B cell (primary cell): ENCODE measurements around the gene NOTCH1. TPM values are rescaled to one million over a fixed set of nuclear protein-coding genes. Genes with fewer than 3 reads are reported as not detected.
A peak's percentile ranks its signal among the peaks of the same experiment; 100 is the strongest.

ENCODE experiments used
- ATAC-seq: fragments of 200-7000 bp; cut with Tn5 transposase; one replicate; pipeline ENCODE4 v1.10.0; 2021; ENCODE audit warnings: low read depth, mild to moderate bottlenecking, moderate number of reproducible peaks, moderate library complexity
- CTCF ChIA-PET: fragments of 350-600 bp; sonication (Branson Sonifier 250); formaldehyde crosslinking; loops from one replicate; lab custom pipeline; 2021; ENCODE audit warnings: antibody characterized with exemption, inconsistent platforms; lab: Charles Lee
- POLR2A ChIA-PET: fragments of 350-600 bp; sonication (Branson Sonifier 250); formaldehyde crosslinking; loops from one replicate; lab custom pipeline; 2021; ENCODE audit warnings: antibody characterized with exemption; lab: Charles Lee
- DNase-seq: peaks from one replicate; pipeline ENCODE4 v3.0.0; 2013
- H2AFZ ChIP-seq: 2 replicates; pipeline ENCODE4 v1.6.1; 2012; ENCODE audit warnings: mild to moderate bottlenecking, low read depth, low read length; ENCODE audit not compliant: insufficient read depth, poor library complexity, severe bottlenecking
- H3K27ac ChIP-seq, 2 donors: 1 replicate in 1 of 2; 2 replicates in 1 of 2; pipeline ENCODE4 v1.5.1; 2012 to 2013; ENCODE audit warnings: low read length in 2 of 2, mild to moderate bottlenecking in 2 of 2, moderate library complexity in 1 of 2
- H3K27me3 ChIP-seq, 4 experiments: fragments of 200-600 bp in 1 of 4; sonication (generic) in 1 of 4; replicated peaks in 1 of 4; 1 replicate in 2 of 4; 2 replicates in 2 of 4; pipeline versions ENCODE4 v1.6.1 to v1.7.0; 2013 to 2016; ENCODE audit warnings: low read length in 3 of 4, mild to moderate bottlenecking in 2 of 4, mixed read lengths in 1 of 4, moderate library complexity in 1 of 4; ENCODE audit not compliant: insufficient read depth in 4 of 4, control insufficient read depth in 3 of 4; ENCODE audit errors: control extremely low read depth in 1 of 4
- H3K36me3 ChIP-seq, 2 experiments: replicated peaks in 1 of 2; 1 replicate in 1 of 2; 2 replicates in 1 of 2; pipeline versions ENCODE4 v1.6.1 to v1.7.1; 2013; ENCODE audit warnings: low read length in 1 of 2; ENCODE audit not compliant: insufficient read depth in 2 of 2, control insufficient read depth in 1 of 2; ENCODE audit errors: control extremely low read depth in 1 of 2, extremely low read depth in 1 of 2
- H3K4me1 ChIP-seq, 2 donors: fragments of 200-600 bp in 1 of 2; sonication (generic) in 1 of 2; 1 replicate in 1 of 2; 2 replicates in 1 of 2; pipeline versions ENCODE4 v1.5.1 to v1.6.1; 2013 to 2017; ENCODE audit warnings: low read length in 2 of 2; ENCODE audit not compliant: control insufficient read depth in 2 of 2, insufficient read depth in 2 of 2
- H3K4me2 ChIP-seq: replicated peaks from 2 replicates; pipeline ENCODE3; 2012; ENCODE audit warnings: mild to moderate bottlenecking, low read depth, low read length; ENCODE audit not compliant: poor library complexity, severe bottlenecking
- H3K4me3 ChIP-seq, 5 experiments: fragments of 200-600 bp in 1 of 5; sonication (generic) in 1 of 5; 1 replicate in 3 of 5; 2 replicates in 2 of 5; pipeline versions ENCODE4 v1.5.1 to v1.7.0; 2011 to 2016; ENCODE audit warnings: low read length in 4 of 5, mild to moderate bottlenecking in 4 of 5, low read depth in 2 of 5, control low read depth in 1 of 5, moderate library complexity in 1 of 5; ENCODE audit not compliant: insufficient read depth in 1 of 5; ENCODE audit errors: control extremely low read depth in 1 of 5, extremely low read depth in 1 of 5
- H3K79me2 ChIP-seq: fragments of 200-600 bp; sonication (generic); one replicate; pipeline ENCODE4 v1.6.0; 2016; ENCODE audit warnings: low read length; ENCODE audit not compliant: control insufficient read depth, insufficient read depth
- H3K9ac ChIP-seq: fragments of 200-600 bp; sonication (generic); 2 replicates; pipeline ENCODE4 v1.6.1; 2017; ENCODE audit warnings: mild to moderate bottlenecking, low read length, moderate library complexity
- H3K9me3 ChIP-seq, 3 donors: one replicate each; pipeline versions ENCODE4 v1.6.1 to v1.7.1; 2013; ENCODE audit warnings: low read length in 2 of 3; ENCODE audit not compliant: control insufficient read depth in 2 of 3, insufficient read depth in 1 of 3; ENCODE audit errors: control extremely low read depth in 1 of 3
- H4K20me1 ChIP-seq: 2 replicates; pipeline ENCODE4 v1.6.0; 2012; ENCODE audit warnings: mild to moderate bottlenecking, low read length; ENCODE audit not compliant: insufficient read depth, control insufficient read depth, poor library complexity, severe bottlenecking
- H3K27ac Mint-ChIP-seq: one replicate; pipeline ENCODE4 v1.8.0; 2021; ENCODE audit warnings: mixed read lengths
- H3K27me3 Mint-ChIP-seq: one replicate; pipeline ENCODE4 v1.8.0; 2021; ENCODE audit warnings: mixed read lengths
- H3K4me1 Mint-ChIP-seq: one replicate; pipeline ENCODE4 v1.8.0; 2021; ENCODE audit warnings: mixed read lengths
- H3K4me3 Mint-ChIP-seq: one replicate; pipeline ENCODE4 v1.8.0; 2021; ENCODE audit warnings: mixed read lengths
- H3K9me3 Mint-ChIP-seq: one replicate; pipeline ENCODE4 v1.8.0; 2022; ENCODE audit warnings: mixed read lengths; ENCODE audit not compliant: insufficient read depth
- CTCF ChIP-seq: fragments of 200-600 bp; IDR thresholded peaks from one replicate; pipeline ENCODE4 v1.8.0; 2022; ENCODE audit warnings: antibody characterized with exemption, mild to moderate bottlenecking
- EZH2 ChIP-seq: IDR thresholded peaks from 2 replicates; pipeline ENCODE4 v1.6.1; 2012; ENCODE audit warnings: borderline replicate concordance, low read depth, mild to moderate bottlenecking, moderate library complexity, low read length; ENCODE audit not compliant: insufficient read depth, poor library complexity, severe bottlenecking
- WGBS: methylation state at CpG from one replicate; pipeline ENCODE4 v1.1.5; 2013; ENCODE audit warnings: missing lambda C conversion rate; ENCODE audit not compliant: insufficient coverage; 5-methylcytosine and 5-hydroxymethylcytosine counted together
- intact Hi-C: fragments of 100-400 bp; cut with micrococcal nuclease; formaldehyde crosslinking; loops from one replicate; pipeline ENCODE4 v1.10.0; 2022
- polyA plus RNA-seq: library from polyadenylated mRNA; depleted of rRNA; stranded (reverse); fragments of >200 nt; gene quantifications from 2 replicates; pipeline ENCODE4 v1.2.3, GENCODE V29; 2012
- total RNA-seq, 2 donors: library from RNA; stranded (reverse); fragments of 120-200 nt in 1 of 2; gene quantifications; 1 replicate in 1 of 2; 2 replicates in 1 of 2; pipeline versions ENCODE4 v1.2.3 to v1.2.4, GENCODE V29; 2013 to 2022

NOTCH1 gene
- total and polyA plus RNA-seq, 2 donors (not counting 1 experiment from before 2014, with no cell fraction given), result 16.6 to 38.5 TPM

- H3K9me3 ChIP-seq, result no peaks in the 10 kb centered on the region
- Mint-ChIP-seq H3K4me3 (no peak overlapping the region), H3K27me3 (no peaks in the 10 kb centered on the region), H3K9me3 (no peaks in the 10 kb centered on the region), H3K27ac (peak overlapping the region; percentile 41), H3K4me1 (no peaks in the 10 kb centered on the region)
- H3K9ac ChIP-seq, result no peak overlapping the region
- H3K27me3 ChIP-seq, result no peaks in the 10 kb centered on the region
- no peak overlapping the region for H2AFZ ChIP-seq
- no peak overlapping the region for H3K4me3 ChIP-seq
- intact Hi-C loops, result no loop called here
- no peak overlapping the region for H3K27ac ChIP-seq
- H3K79me2 ChIP-seq, result no peaks in the 10 kb centered on the region
- TF ChIP-seq CTCF (no peak), EZH2 (no peak)
- DNase-seq (no peak), ATAC-seq (no peak)
- H3K36me3 ChIP-seq, result peaks cover 0 to 40% of the 10 kb centered on the region in 2 experiments
- no peak overlapping the region for H3K4me2 ChIP-seq
- peaks cover 15% of the 10 kb centered on the region for H4K20me1 ChIP-seq
- CTCF ChIA-PET, result no interaction called here
- WGBS, result 93% methylated on average over 18 of the region's 18 CpGs
- POLR2A ChIA-PET, result no interaction called here
- H3K4me1 ChIP-seq, result no peaks in the 10 kb centered on the region
These were observed 49.7 kb downstream of the NOTCH1 start for GRCh38 chr9:136496181-136496580.

- H3K4me1 ChIP-seq, result no peaks in the 10 kb centered on the region
- H4K20me1 ChIP-seq, result peaks cover 15% of the 10 kb centered on the region
- no peak overlapping the region for H3K4me2 ChIP-seq
- Mint-ChIP-seq H3K9me3 (no peaks in the 10 kb centered on the region), H3K27ac (no peak overlapping the region), H3K4me3 (no peak overlapping the region), H3K4me1 (no peaks in the 10 kb centered on the region), H3K27me3 (no peaks in the 10 kb centered on the region)
- H3K27ac ChIP-seq, result no peak overlapping the region
- ChIA-PET POLR2A (no interaction called here), CTCF (no interaction called here)
- ATAC-seq, result no peak
- DNase-seq, result no peak
- no peak overlapping the region for H2AFZ ChIP-seq
- no peak overlapping the region for H3K9ac ChIP-seq
- no peaks in the 10 kb centered on the region for H3K79me2 ChIP-seq
- no peaks in the 10 kb centered on the region for H3K9me3 ChIP-seq
- peaks cover 0 to 33% of the 10 kb centered on the region in 2 experiments for H3K36me3 ChIP-seq
- no peaks in the 10 kb centered on the region for H3K27me3 ChIP-seq
- intact Hi-C loops, result no loop called here
- TF ChIP-seq CTCF, result no peak
- no peak for TF ChIP-seq EZH2
- WGBS, result 88% methylated on average over 8 of the region's 17 CpGs
- no peak overlapping the region for H3K4me3 ChIP-seq
These were observed 50.5 kb downstream of the NOTCH1 start for GRCh38 chr9:136495238-136495800.
